GM12801 (cell line): ENCODE results near the gene CYRIA.

ENCODE experiments used
- TF ChIP-seq, protein P1 (sequence below): IDR thresholded peaks from one replicate; pipeline ENCODE4 v1.5.1; 2011; ENCODE audit warnings: control low read depth; ENCODE audit not compliant: insufficient read length; ENCODE audit errors: extremely low read depth

CYRIA gene

GRCh38 chr2:16622399-16622968 lies 43.1 kb downstream of the CYRIA start:
- TF ChIP-seq, protein P1, sequence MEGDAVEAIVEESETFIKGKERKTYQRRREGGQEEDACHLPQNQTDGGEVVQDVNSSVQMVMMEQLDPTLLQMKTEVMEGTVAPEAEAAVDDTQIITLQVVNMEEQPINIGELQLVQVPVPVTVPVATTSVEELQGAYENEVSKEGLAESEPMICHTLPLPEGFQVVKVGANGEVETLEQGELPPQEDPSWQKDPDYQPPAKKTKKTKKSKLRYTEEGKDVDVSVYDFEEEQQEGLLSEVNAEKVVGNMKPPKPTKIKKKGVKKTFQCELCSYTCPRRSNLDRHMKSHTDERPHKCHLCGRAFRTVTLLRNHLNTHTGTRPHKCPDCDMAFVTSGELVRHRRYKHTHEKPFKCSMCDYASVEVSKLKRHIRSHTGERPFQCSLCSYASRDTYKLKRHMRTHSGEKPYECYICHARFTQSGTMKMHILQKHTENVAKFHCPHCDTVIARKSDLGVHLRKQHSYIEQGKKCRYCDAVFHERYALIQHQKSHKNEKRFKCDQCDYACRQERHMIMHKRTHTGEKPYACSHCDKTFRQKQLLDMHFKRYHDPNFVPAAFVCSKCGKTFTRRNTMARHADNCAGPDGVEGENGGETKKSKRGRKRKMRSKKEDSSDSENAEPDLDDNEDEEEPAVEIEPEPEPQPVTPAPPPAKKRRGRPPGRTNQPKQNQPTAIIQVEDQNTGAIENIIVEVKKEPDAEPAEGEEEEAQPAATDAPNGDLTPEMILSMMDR = no peak

DNA sequence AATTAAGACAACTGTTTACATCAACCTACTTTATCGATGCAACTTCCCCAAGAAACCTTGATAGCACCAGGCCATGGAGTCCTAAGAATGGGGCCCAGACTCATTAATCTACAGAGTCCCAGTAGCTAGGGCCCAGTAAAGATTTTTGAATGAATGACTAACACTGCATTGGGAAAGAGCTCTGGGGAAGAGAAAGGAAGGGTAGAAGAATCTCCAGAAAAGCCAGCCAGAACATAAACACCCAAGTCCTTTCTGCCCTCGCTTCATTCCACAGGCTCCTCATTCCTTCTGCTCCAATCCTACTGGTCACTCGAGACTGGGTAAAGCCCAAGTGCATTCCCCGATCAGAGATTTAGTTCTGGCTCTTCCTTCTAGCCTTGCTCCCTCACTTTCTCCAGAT lies 44.3 kb downstream of the CYRIA start:
- TF ChIP-seq, protein P1 = no peak

DNA sequence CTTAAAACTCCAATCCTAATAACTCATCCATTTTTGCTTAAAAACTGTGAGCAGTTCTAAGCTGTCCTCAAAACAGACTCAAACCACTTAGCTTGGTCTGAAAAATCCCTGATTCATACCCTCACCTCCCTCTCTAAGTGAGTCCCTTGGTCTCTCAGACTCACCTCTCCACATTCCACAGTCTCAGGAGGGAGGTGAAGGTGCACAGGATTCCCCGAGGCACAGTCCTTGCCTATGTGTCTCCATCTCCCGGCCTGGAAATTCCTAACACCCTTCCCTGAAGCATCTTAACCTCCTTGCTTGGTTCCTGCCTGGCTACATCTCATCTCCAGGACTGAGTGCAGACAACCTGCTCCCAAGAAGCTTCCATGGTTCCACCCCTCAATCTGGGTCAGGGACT lies 45.0 kb downstream of the CYRIA start:
- TF ChIP-seq, protein P1 = no peak

- TF ChIP-seq, protein P1 = no peak
These were observed 45.9 kb downstream of the CYRIA start for GRCh38 chr2:16619576-16620245.

DNA sequence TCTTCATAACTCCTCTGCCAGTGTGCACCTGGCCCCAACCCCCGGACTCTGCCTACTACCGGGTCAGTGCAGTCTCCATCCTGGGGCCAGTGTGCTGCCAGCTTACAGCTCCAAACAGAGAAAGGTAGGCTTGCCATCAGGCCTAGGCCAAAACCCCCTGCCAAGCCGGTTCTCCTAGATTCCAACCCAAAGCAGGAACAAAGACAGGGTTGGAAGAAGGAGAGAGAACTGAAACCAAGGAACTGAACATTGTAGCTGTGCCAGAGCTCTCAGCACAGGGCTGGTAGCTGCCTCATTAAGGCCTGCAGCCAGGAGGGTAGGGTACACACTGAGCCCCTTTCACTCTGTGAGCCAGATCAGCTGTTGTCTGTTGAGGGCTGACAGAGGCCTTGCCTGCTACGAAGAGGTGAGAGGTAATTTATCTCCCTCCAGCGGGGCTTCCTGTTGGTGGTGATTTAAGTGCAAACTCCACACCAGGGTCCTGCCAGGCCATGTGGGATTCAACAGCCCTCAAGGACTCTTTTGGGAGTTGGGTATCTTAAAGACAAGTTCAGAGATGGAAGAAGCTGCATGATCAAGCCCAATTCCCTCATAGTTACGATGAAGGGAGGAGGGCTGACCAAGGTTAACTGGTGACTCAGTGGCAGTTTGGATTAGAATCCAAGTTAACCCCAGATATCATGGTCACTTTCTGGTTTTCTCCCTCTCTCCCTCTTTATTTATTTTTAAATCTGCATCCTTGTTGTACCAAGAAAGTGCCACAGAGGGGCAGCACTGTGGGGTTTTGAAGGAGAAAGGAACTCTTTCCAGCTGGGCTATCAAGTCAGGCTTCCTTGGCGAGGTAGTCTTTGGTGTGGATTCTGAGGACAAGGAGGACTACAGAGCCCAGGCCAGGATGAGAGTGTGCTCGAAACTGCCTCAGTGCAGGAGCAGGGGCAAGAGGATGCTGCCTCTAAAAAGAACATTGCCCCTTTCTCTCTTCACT lies 48.1 kb downstream of the CYRIA start:
- TF ChIP-seq, protein P1 = no peak
